Hematopoietic multipotent progenitor cell treated with erythropoietin and hydrocortisone succinate and interleukin-3 and kit ligand, for 4 days (in vitro differentiated cells): Measurements from ENCODE around the gene ASTN2.

Source experiments
- DNase-seq: peaks from one replicate; pipeline ENCODE4 v3.0.0-alpha.2; 2015

Gene ASTN2

GRCh38 chr9:117234103-117234502 lies 180.8 kb downstream of the ASTN2 start:
- DNase-seq, result no peak

- DNase-seq, result no peak
Observed at GRCh38 chr9:117233016-117233415, 181.8 kb downstream of the ASTN2 start.

GRCh38 chr9:117232281-117232680 lies 182.6 kb downstream of the ASTN2 start:
- no peak for DNase-seq

- no peak for DNase-seq
Observed at GRCh38 chr9:117231012-117231411, 183.8 kb downstream of the ASTN2 start.

GRCh38 chr9:117224695-117225094 lies 190.2 kb downstream of the ASTN2 start:
- no peak for DNase-seq

GRCh38 chr9:117218951-117219350 lies 195.9 kb downstream of the ASTN2 start:
- DNase-seq, result no peak

GRCh38 chr9:117214416-117214815 lies 200.4 kb downstream of the ASTN2 start:
- DNase-seq, result no peak

GRCh38 chr9:117211280-117211679 lies 203.6 kb downstream of the ASTN2 start:
- DNase-seq, result no peak

GRCh38 chr9:117205806-117206205 lies 209.1 kb downstream of the ASTN2 start:
- no peak for DNase-seq

GRCh38 chr9:117204971-117205370 lies 209.9 kb downstream of the ASTN2 start:
- DNase-seq, result no peak

GRCh38 chr9:117191504-117192261 lies 223.2 kb downstream of the ASTN2 start:
- DNase-seq, result no peak

- no peak for DNase-seq
Observed at GRCh38 chr9:117189121-117189520, 225.7 kb downstream of the ASTN2 start.

- no peak for DNase-seq
Observed at GRCh38 chr9:117188394-117188793, 226.5 kb downstream of the ASTN2 start.

- DNase-seq, result no peak
Observed at GRCh38 chr9:117187498-117187897, 227.4 kb downstream of the ASTN2 start.

GRCh38 chr9:117184173-117184572 lies 230.7 kb downstream of the ASTN2 start:
- DNase-seq, result no peak

GRCh38 chr9:117182046-117182445 lies 232.8 kb downstream of the ASTN2 start:
- no peak for DNase-seq

- no peak for DNase-seq
Observed at GRCh38 chr9:117180896-117181445, 233.9 kb downstream of the ASTN2 start.

- DNase-seq, result no peak
Observed at GRCh38 chr9:117178596-117179375, 236.1 kb downstream of the ASTN2 start.

GRCh38 chr9:117170567-117170966 lies 244.3 kb downstream of the ASTN2 start:
- DNase-seq, result no peak

- DNase-seq, result no peak
Observed at GRCh38 chr9:117169089-117169621, 245.7 kb downstream of the ASTN2 start.

GRCh38 chr9:117164512-117164911 lies 250.3 kb downstream of the ASTN2 start:
- no peak for DNase-seq

GRCh38 chr9:117160254-117160653 lies 254.6 kb downstream of the ASTN2 start:
- DNase-seq, result peak; percentile 16

- no peak for DNase-seq
Observed at GRCh38 chr9:117156771-117157535, 257.9 kb downstream of the ASTN2 start.
